Trophoblast cell (in vitro differentiated cells and primary cell): ENCODE results near the gene KCNJ6.

Experiments used
- DNase-seq, 2 donors: peaks; one replicate each; pipeline ENCODE4 v3.0.0-alpha.2; 2016
- H2AFZ ChIP-seq: 2 replicates; pipeline ENCODE4 v1.6.1; 2013; ENCODE audit warnings: low read length, moderate library complexity, mild to moderate bottlenecking; ENCODE audit not compliant: insufficient read depth, poor library complexity
- H2AK5ac ChIP-seq: 2 replicates; pipeline ENCODE4 v1.6.1; 2013; ENCODE audit warnings: mild to moderate bottlenecking, low read length
- H2BK120ac ChIP-seq: 2 replicates; pipeline ENCODE4 v1.6.1; 2013; ENCODE audit warnings: low read length, mild to moderate bottlenecking, moderate library complexity; ENCODE audit not compliant: insufficient read depth, poor library complexity
- H2BK12ac ChIP-seq: 2 replicates; pipeline ENCODE4 v1.6.1; 2013; ENCODE audit warnings: mild to moderate bottlenecking, low read length, moderate library complexity
- H2BK5ac ChIP-seq: 2 replicates; pipeline ENCODE4 v1.6.1; 2013; ENCODE audit warnings: low read length, low read depth, moderate library complexity, mild to moderate bottlenecking; ENCODE audit not compliant: poor library complexity
- H3K14ac ChIP-seq: 2 replicates; pipeline ENCODE4 v1.6.1; 2013; ENCODE audit warnings: mild to moderate bottlenecking, low read length
- H3K18ac ChIP-seq: 2 replicates; pipeline ENCODE4 v1.6.1; 2013; ENCODE audit warnings: mild to moderate bottlenecking, low read length
- H3K23ac ChIP-seq: 2 replicates; pipeline ENCODE4 v1.6.1; 2013; ENCODE audit warnings: low read length
- H3K27ac ChIP-seq: 2 replicates; pipeline ENCODE4 v1.5.1; 2013; ENCODE audit warnings: low read depth, mild to moderate bottlenecking, inconsistent platforms, low read length, moderate library complexity
- H3K27me3 ChIP-seq: 2 replicates; pipeline ENCODE4 v1.6.1; 2013; ENCODE audit warnings: inconsistent platforms, mild to moderate bottlenecking, low read length, moderate library complexity; ENCODE audit not compliant: insufficient read depth
- H3K36me3 ChIP-seq, 2 experiments: 1 replicate in 1 of 2; 2 replicates in 1 of 2; pipeline ENCODE4 v1.6.1; 2013; ENCODE audit warnings: low read length in 2 of 2, mild to moderate bottlenecking in 2 of 2, moderate library complexity in 1 of 2; ENCODE audit not compliant: insufficient read depth in 2 of 2, control insufficient read depth in 1 of 2
- H3K4ac ChIP-seq: 2 replicates; pipeline ENCODE4 v1.6.1; 2013; ENCODE audit warnings: low read depth, mild to moderate bottlenecking, low read length, moderate library complexity
- H3K4me1 ChIP-seq, 2 experiments: 1 replicate in 1 of 2; 2 replicates in 1 of 2; pipeline ENCODE4 v1.6.1; 2013; ENCODE audit warnings: low read length in 2 of 2, mild to moderate bottlenecking in 2 of 2, moderate library complexity in 1 of 2; ENCODE audit not compliant: insufficient read depth in 2 of 2, control insufficient read depth in 1 of 2
- H3K4me2 ChIP-seq: 2 replicates; pipeline ENCODE4 v1.6.1; 2013; ENCODE audit warnings: inconsistent platforms, mild to moderate bottlenecking, low read length, moderate library complexity
- H3K4me3 ChIP-seq: 2 replicates; pipeline ENCODE4 v1.5.1; 2013; ENCODE audit warnings: mild to moderate bottlenecking, low read depth, low read length, inconsistent platforms
- H3K79me1 ChIP-seq: one replicate; pipeline ENCODE4 v1.6.1; 2013; ENCODE audit warnings: low read length
- H3K79me2 ChIP-seq: 2 replicates; pipeline ENCODE4 v1.6.1; 2013; ENCODE audit warnings: low read length, mild to moderate bottlenecking; ENCODE audit not compliant: control insufficient read depth, insufficient read depth, poor library complexity
- H3K9ac ChIP-seq: 2 replicates; pipeline ENCODE4 v1.6.1; 2013; ENCODE audit warnings: mild to moderate bottlenecking, low read length
- H3K9me3 ChIP-seq: 2 replicates; pipeline ENCODE4 v1.6.1; 2013; ENCODE audit warnings: low read depth, mild to moderate bottlenecking, control low read depth, inconsistent platforms, low read length; ENCODE audit not compliant: insufficient read depth
- H4K12ac ChIP-seq: 2 replicates; pipeline ENCODE4 v1.6.1; 2013; ENCODE audit warnings: low read depth, mild to moderate bottlenecking, low read length, moderate library complexity
- H4K8ac ChIP-seq: 2 replicates; pipeline ENCODE4 v1.6.1; 2013; ENCODE audit warnings: low read depth, mild to moderate bottlenecking, low read length, moderate library complexity
- H4K91ac ChIP-seq: one replicate; pipeline ENCODE4 v1.6.1; 2013; ENCODE audit warnings: low read depth, mild to moderate bottlenecking, low read length, moderate library complexity
- WGBS: extraction: QIAGEN DNeasy Blood & Tissue Kit; methylation state at CpG from one replicate; pipeline ENCODE4 v1.1.7; 2013; ENCODE audit warnings: missing lambda C conversion rate; ENCODE audit not compliant: insufficient read length, insufficient coverage; ENCODE audit errors: extremely low coverage; 5-methylcytosine and 5-hydroxymethylcytosine counted together

The KCNJ6 gene

DNA sequence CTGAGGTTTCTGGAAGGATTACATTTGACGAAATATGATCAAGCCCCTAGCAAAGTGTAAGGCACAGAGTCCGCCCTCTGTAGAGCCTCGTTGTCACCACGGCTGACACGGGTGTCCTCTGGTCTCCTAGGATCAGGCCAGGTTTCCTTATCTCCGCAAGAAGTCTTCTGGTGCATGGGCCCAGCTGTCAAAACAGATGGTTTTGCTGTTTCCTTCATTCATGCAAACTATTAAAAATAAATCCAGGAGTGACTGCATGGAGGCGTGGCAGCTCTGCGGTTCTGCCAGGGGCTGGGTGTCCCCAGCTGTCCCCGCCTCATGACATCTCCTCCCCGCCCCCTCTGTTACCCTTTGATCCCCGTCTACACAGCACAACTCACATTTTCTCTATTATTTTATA is 340.7 kb downstream of the KCNJ6 start:
- H3K36me3 ChIP-seq, result no peaks in the 10 kb centered on the region
- no peak overlapping the region for H2BK120ac ChIP-seq
- DNase-seq, result no peak
- H3K9ac ChIP-seq, result no peak overlapping the region
- H2BK12ac ChIP-seq, result no peak overlapping the region
- H2BK5ac ChIP-seq, result no peak overlapping the region
- no peaks in the 10 kb centered on the region for H3K79me1 ChIP-seq
- no peak overlapping the region for H4K91ac ChIP-seq
- no peak overlapping the region for H3K27ac ChIP-seq
- no peak overlapping the region for H3K4me3 ChIP-seq
- no peak overlapping the region for H4K8ac ChIP-seq
- H3K14ac ChIP-seq, result no peak overlapping the region
- peaks cover 3% of the 10 kb centered on the region for H3K9me3 ChIP-seq
- no peaks in the 10 kb centered on the region for H3K27me3 ChIP-seq
- no peak overlapping the region for H3K18ac ChIP-seq
- H3K4ac ChIP-seq, result no peak overlapping the region
- H2AFZ ChIP-seq, result no peak overlapping the region
- H3K4me1 ChIP-seq, result no peaks in the 10 kb centered on the region
- H3K23ac ChIP-seq, result no peak overlapping the region
- no peak overlapping the region for H3K4me2 ChIP-seq
- H2AK5ac ChIP-seq, result no peak overlapping the region
- no peaks in the 10 kb centered on the region for H3K79me2 ChIP-seq
- WGBS, result 100% methylated on average over 1 of the region's 11 CpGs
- H4K12ac ChIP-seq, result no peak overlapping the region

- Histone ChIP-seq H3K4me1 (no peaks in the 10 kb centered on the region), H3K79me1 (no peaks in the 10 kb centered on the region), H2AFZ (no peak overlapping the region), H3K4me2 (no peak overlapping the region), H3K9me3 (peaks cover 3% of the 10 kb centered on the region), H3K4ac (no peak overlapping the region), H3K27me3 (no peaks in the 10 kb centered on the region), H4K91ac (no peak overlapping the region), H3K14ac (no peak overlapping the region), H4K12ac (no peak overlapping the region), H3K27ac (no peak overlapping the region), H3K4me3 (no peak overlapping the region), H4K8ac (no peak overlapping the region), H3K36me3 (no peaks in the 10 kb centered on the region), H3K23ac (no peak overlapping the region), H2BK120ac (no peak overlapping the region), H3K18ac (no peak overlapping the region), H3K79me2 (no peaks in the 10 kb centered on the region), H2AK5ac (no peak overlapping the region), H2BK5ac (no peak overlapping the region), H2BK12ac (no peak overlapping the region), H3K9ac (no peak overlapping the region)
- no CpG with 5 or more reads among the region's 7 CpGs for WGBS
- DNase-seq, result no peak
These were observed 341.5 kb downstream of the KCNJ6 start for GRCh38 chr21:37574751-37575150.

DNA sequence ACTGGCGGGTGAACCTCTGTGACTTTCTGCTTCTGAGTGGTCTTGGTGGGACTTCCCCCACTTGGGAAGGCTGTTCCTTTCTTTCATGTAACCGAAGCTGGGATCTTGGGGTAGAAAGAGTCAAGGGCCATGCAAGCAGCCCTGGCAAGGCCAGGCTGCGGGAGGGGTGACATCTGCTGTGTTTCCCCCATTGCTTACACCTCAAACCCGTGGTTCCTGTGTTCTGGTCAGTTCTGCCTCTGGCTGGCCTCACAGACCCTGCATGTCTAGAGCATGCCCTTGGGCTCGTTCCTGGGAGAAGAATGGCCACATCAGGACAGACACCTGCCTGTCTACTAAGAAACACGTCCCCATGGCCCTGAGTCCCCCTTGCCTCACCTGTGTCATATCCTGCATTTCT is 341.9 kb downstream of the KCNJ6 start:
- no peak overlapping the region for H4K91ac ChIP-seq
- no peak overlapping the region for H3K23ac ChIP-seq
- H4K12ac ChIP-seq, result no peak overlapping the region
- H3K36me3 ChIP-seq, result no peaks in the 10 kb centered on the region
- no peak overlapping the region for H2AK5ac ChIP-seq
- no peak overlapping the region for H3K14ac ChIP-seq
- no peak overlapping the region for H2AFZ ChIP-seq
- no peak overlapping the region for H2BK12ac ChIP-seq
- H3K4me1 ChIP-seq, result no peaks in the 10 kb centered on the region
- H2BK120ac ChIP-seq, result no peak overlapping the region
- no CpG with 5 or more reads among the region's 6 CpGs for WGBS
- H3K18ac ChIP-seq, result no peak overlapping the region
- H3K4me2 ChIP-seq, result no peak overlapping the region
- no peak overlapping the region for H3K9ac ChIP-seq
- peaks cover 3% of the 10 kb centered on the region for H3K9me3 ChIP-seq
- H3K4ac ChIP-seq, result no peak overlapping the region
- no peak overlapping the region for H2BK5ac ChIP-seq
- no peaks in the 10 kb centered on the region for H3K79me1 ChIP-seq
- H4K8ac ChIP-seq, result no peak overlapping the region
- no peaks in the 10 kb centered on the region for H3K79me2 ChIP-seq
- H3K27me3 ChIP-seq, result no peaks in the 10 kb centered on the region
- DNase-seq, result no peak
- H3K27ac ChIP-seq, result no peak overlapping the region
- H3K4me3 ChIP-seq, result no peak overlapping the region

DNA sequence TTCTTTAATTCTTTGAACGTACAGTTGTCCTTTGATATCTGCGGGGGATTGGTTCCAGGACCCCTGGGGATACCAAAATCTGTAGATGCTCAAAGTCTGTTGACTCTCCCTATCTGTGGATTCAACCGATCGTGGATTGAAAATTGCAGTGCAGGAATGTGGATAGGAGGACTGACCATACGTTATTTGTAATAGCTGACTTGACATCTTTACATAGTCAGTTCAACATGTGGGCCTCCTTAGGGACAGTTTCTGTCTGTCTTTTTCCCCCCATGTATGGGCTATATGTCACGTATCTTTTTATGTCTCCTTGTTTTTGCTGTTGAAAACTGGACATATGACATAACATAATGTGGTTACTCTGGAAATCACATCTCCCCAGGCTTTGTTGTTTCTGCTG is 344.8 kb downstream of the KCNJ6 start:
- H3K14ac ChIP-seq, result no peak overlapping the region
- no peak overlapping the region for H3K4me3 ChIP-seq
- H3K18ac ChIP-seq, result no peak overlapping the region
- H3K27me3 ChIP-seq, result no peaks in the 10 kb centered on the region
- H4K8ac ChIP-seq, result no peak overlapping the region
- H3K23ac ChIP-seq, result no peak overlapping the region
- H3K4me2 ChIP-seq, result no peak overlapping the region
- H4K91ac ChIP-seq, result no peak overlapping the region
- no peaks in the 10 kb centered on the region for H3K36me3 ChIP-seq
- no peak overlapping the region for H2BK5ac ChIP-seq
- WGBS, result no CpG with 5 or more reads among the region's 6 CpGs
- DNase-seq, result no peak
- no peak overlapping the region for H2BK120ac ChIP-seq
- H3K79me2 ChIP-seq, result no peaks in the 10 kb centered on the region
- no peak overlapping the region for H3K27ac ChIP-seq
- no peaks in the 10 kb centered on the region for H3K79me1 ChIP-seq
- no peak overlapping the region for H3K4ac ChIP-seq
- H2AK5ac ChIP-seq, result no peak overlapping the region
- H2BK12ac ChIP-seq, result no peak overlapping the region
- H3K9me3 ChIP-seq, result no peaks in the 10 kb centered on the region
- no peak overlapping the region for H2AFZ ChIP-seq
- no peaks in the 10 kb centered on the region for H3K4me1 ChIP-seq
- no peak overlapping the region for H4K12ac ChIP-seq
- H3K9ac ChIP-seq, result no peak overlapping the region
